B cell (primary cell): ENCODE measurements around the gene ARHGAP23. TPM values are rescaled to one million over a fixed set of nuclear protein-coding genes. Genes with fewer than 3 reads are reported as not detected.

Experiments used
- ATAC-seq: fragments of 200-7000 bp; cut with Tn5 transposase; one replicate; pipeline ENCODE4 v1.10.0; 2021; ENCODE audit warnings: low read depth, mild to moderate bottlenecking, moderate number of reproducible peaks, moderate library complexity
- CTCF ChIA-PET: fragments of 350-600 bp; sonication (Branson Sonifier 250); formaldehyde crosslinking; loops from one replicate; lab custom pipeline; 2021; ENCODE audit warnings: antibody characterized with exemption, inconsistent platforms; lab: Charles Lee
- POLR2A ChIA-PET: fragments of 350-600 bp; sonication (Branson Sonifier 250); formaldehyde crosslinking; loops from one replicate; lab custom pipeline; 2021; ENCODE audit warnings: antibody characterized with exemption; lab: Charles Lee
- DNase-seq: peaks from one replicate; pipeline ENCODE4 v3.0.0; 2013
- H2AFZ ChIP-seq: 2 replicates; pipeline ENCODE4 v1.6.1; 2012; ENCODE audit warnings: mild to moderate bottlenecking, low read depth, low read length; ENCODE audit not compliant: insufficient read depth, poor library complexity, severe bottlenecking
- H3K27ac ChIP-seq, 2 donors: 1 replicate in 1 of 2; 2 replicates in 1 of 2; pipeline ENCODE4 v1.5.1; 2012 to 2013; ENCODE audit warnings: low read length in 2 of 2, mild to moderate bottlenecking in 2 of 2, moderate library complexity in 1 of 2
- H3K27me3 ChIP-seq, 4 experiments: fragments of 200-600 bp in 1 of 4; sonication (generic) in 1 of 4; replicated peaks in 1 of 4; 1 replicate in 2 of 4; 2 replicates in 2 of 4; pipeline versions ENCODE4 v1.6.1 to v1.7.0; 2013 to 2016; ENCODE audit warnings: low read length in 3 of 4, mild to moderate bottlenecking in 2 of 4, mixed read lengths in 1 of 4, moderate library complexity in 1 of 4; ENCODE audit not compliant: insufficient read depth in 4 of 4, control insufficient read depth in 3 of 4; ENCODE audit errors: control extremely low read depth in 1 of 4
- H3K36me3 ChIP-seq, 2 experiments: replicated peaks in 1 of 2; 1 replicate in 1 of 2; 2 replicates in 1 of 2; pipeline versions ENCODE4 v1.6.1 to v1.7.1; 2013; ENCODE audit warnings: low read length in 1 of 2; ENCODE audit not compliant: insufficient read depth in 2 of 2, control insufficient read depth in 1 of 2; ENCODE audit errors: control extremely low read depth in 1 of 2, extremely low read depth in 1 of 2
- H3K4me1 ChIP-seq, 2 donors: fragments of 200-600 bp in 1 of 2; sonication (generic) in 1 of 2; 1 replicate in 1 of 2; 2 replicates in 1 of 2; pipeline versions ENCODE4 v1.5.1 to v1.6.1; 2013 to 2017; ENCODE audit warnings: low read length in 2 of 2; ENCODE audit not compliant: control insufficient read depth in 2 of 2, insufficient read depth in 2 of 2
- H3K4me2 ChIP-seq: replicated peaks from 2 replicates; pipeline ENCODE3; 2012; ENCODE audit warnings: mild to moderate bottlenecking, low read depth, low read length; ENCODE audit not compliant: poor library complexity, severe bottlenecking
- H3K4me3 ChIP-seq, 5 experiments: fragments of 200-600 bp in 1 of 5; sonication (generic) in 1 of 5; 1 replicate in 3 of 5; 2 replicates in 2 of 5; pipeline versions ENCODE4 v1.5.1 to v1.7.0; 2011 to 2016; ENCODE audit warnings: low read length in 4 of 5, mild to moderate bottlenecking in 4 of 5, low read depth in 2 of 5, control low read depth in 1 of 5, moderate library complexity in 1 of 5; ENCODE audit not compliant: insufficient read depth in 1 of 5; ENCODE audit errors: control extremely low read depth in 1 of 5, extremely low read depth in 1 of 5
- H3K79me2 ChIP-seq: fragments of 200-600 bp; sonication (generic); one replicate; pipeline ENCODE4 v1.6.0; 2016; ENCODE audit warnings: low read length; ENCODE audit not compliant: control insufficient read depth, insufficient read depth
- H3K9ac ChIP-seq: fragments of 200-600 bp; sonication (generic); 2 replicates; pipeline ENCODE4 v1.6.1; 2017; ENCODE audit warnings: mild to moderate bottlenecking, low read length, moderate library complexity
- H3K9me3 ChIP-seq, 3 donors: one replicate each; pipeline versions ENCODE4 v1.6.1 to v1.7.1; 2013; ENCODE audit warnings: low read length in 2 of 3; ENCODE audit not compliant: control insufficient read depth in 2 of 3, insufficient read depth in 1 of 3; ENCODE audit errors: control extremely low read depth in 1 of 3
- H4K20me1 ChIP-seq: 2 replicates; pipeline ENCODE4 v1.6.0; 2012; ENCODE audit warnings: mild to moderate bottlenecking, low read length; ENCODE audit not compliant: insufficient read depth, control insufficient read depth, poor library complexity, severe bottlenecking
- H3K27ac Mint-ChIP-seq: one replicate; pipeline ENCODE4 v1.8.0; 2021; ENCODE audit warnings: mixed read lengths
- H3K27me3 Mint-ChIP-seq: one replicate; pipeline ENCODE4 v1.8.0; 2021; ENCODE audit warnings: mixed read lengths
- H3K4me1 Mint-ChIP-seq: one replicate; pipeline ENCODE4 v1.8.0; 2021; ENCODE audit warnings: mixed read lengths
- H3K4me3 Mint-ChIP-seq: one replicate; pipeline ENCODE4 v1.8.0; 2021; ENCODE audit warnings: mixed read lengths
- H3K9me3 Mint-ChIP-seq: one replicate; pipeline ENCODE4 v1.8.0; 2022; ENCODE audit warnings: mixed read lengths; ENCODE audit not compliant: insufficient read depth
- EZH2 ChIP-seq: IDR thresholded peaks from 2 replicates; pipeline ENCODE4 v1.6.1; 2012; ENCODE audit warnings: borderline replicate concordance, low read depth, mild to moderate bottlenecking, moderate library complexity, low read length; ENCODE audit not compliant: insufficient read depth, poor library complexity, severe bottlenecking
- WGBS: methylation state at CpG from one replicate; pipeline ENCODE4 v1.1.5; 2013; ENCODE audit warnings: missing lambda C conversion rate; ENCODE audit not compliant: insufficient coverage; 5-methylcytosine and 5-hydroxymethylcytosine counted together
- intact Hi-C: fragments of 100-400 bp; cut with micrococcal nuclease; formaldehyde crosslinking; loops from one replicate; pipeline ENCODE4 v1.10.0; 2022
- polyA plus RNA-seq: library from polyadenylated mRNA; depleted of rRNA; stranded (reverse); fragments of >200 nt; gene quantifications from 2 replicates; pipeline ENCODE4 v1.2.3, GENCODE V29; 2012
- total RNA-seq, 2 donors: library from RNA; stranded (reverse); fragments of 120-200 nt in 1 of 2; gene quantifications; 1 replicate in 1 of 2; 2 replicates in 1 of 2; pipeline versions ENCODE4 v1.2.3 to v1.2.4, GENCODE V29; 2013 to 2022
- TF ChIP-seq, protein P1 (sequence below): fragments of 200-600 bp; IDR thresholded peaks from one replicate; pipeline ENCODE4 v1.8.0; 2022; ENCODE audit warnings: antibody characterized with exemption, mild to moderate bottlenecking

The ARHGAP23 gene
- total and polyA plus RNA-seq, 2 donors (not counting 1 experiment from before 2014, with no cell fraction given) = 0.07 to 0.12 TPM

DNA sequence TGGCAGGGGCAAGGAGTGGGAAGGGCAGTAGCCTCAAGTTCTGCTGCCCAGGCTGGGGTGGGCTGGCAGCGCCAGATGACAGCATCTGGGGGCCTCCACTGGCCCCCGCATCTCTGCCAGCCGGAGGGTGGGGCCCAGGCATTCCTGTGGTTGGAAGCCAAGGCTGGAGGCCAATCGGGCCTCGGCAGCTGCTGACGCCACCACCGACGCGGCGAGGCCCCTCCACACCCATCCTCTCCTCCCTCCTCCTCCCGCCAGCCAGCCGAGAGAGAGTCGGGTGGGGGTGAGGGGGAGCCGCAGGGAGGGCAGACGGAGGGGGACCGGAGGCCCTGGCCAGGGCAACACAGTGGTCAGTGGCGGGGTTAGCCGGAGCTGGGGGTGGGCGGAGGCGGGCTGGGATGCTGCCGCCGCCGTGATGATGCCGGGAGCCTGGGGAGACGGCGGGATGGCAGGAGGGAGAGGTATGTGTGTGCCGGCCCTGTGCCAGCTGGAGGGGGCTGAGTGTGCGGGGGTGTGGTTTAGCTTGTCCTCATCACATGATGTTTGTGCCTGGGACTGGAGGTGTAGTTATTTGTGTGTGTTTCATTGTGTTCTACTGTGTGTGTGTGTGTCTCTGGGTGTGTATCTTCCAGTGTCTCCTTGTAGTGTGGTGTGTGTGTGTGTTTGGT lies 36.6 kb downstream of the ARHGAP23 start:
- CTCF ChIA-PET = no interaction called here
- no peak overlapping the region for H3K4me2 ChIP-seq

More for the DNA sequence above, 36.6 kb downstream of the ARHGAP23 start:
- ATAC-seq (no peak), DNase-seq (no peak)
- H3K27ac Mint-ChIP-seq = no peak overlapping the region
- POLR2A ChIA-PET = no interaction called here
- H3K4me3 ChIP-seq = no peak overlapping the region
- H2AFZ ChIP-seq = no peak overlapping the region
- no peaks in the 10 kb centered on the region for H3K79me2 ChIP-seq
- peaks cover 16% of the 10 kb centered on the region for H3K27me3 Mint-ChIP-seq
- H3K4me1 ChIP-seq = no peaks in the 10 kb centered on the region
- no peak overlapping the region for H3K27ac ChIP-seq
- no peaks in the 10 kb centered on the region for H3K36me3 ChIP-seq
- H3K9ac ChIP-seq = no peak overlapping the region
- TF ChIP-seq, protein P1, sequence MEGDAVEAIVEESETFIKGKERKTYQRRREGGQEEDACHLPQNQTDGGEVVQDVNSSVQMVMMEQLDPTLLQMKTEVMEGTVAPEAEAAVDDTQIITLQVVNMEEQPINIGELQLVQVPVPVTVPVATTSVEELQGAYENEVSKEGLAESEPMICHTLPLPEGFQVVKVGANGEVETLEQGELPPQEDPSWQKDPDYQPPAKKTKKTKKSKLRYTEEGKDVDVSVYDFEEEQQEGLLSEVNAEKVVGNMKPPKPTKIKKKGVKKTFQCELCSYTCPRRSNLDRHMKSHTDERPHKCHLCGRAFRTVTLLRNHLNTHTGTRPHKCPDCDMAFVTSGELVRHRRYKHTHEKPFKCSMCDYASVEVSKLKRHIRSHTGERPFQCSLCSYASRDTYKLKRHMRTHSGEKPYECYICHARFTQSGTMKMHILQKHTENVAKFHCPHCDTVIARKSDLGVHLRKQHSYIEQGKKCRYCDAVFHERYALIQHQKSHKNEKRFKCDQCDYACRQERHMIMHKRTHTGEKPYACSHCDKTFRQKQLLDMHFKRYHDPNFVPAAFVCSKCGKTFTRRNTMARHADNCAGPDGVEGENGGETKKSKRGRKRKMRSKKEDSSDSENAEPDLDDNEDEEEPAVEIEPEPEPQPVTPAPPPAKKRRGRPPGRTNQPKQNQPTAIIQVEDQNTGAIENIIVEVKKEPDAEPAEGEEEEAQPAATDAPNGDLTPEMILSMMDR = no peak
- no peak for TF ChIP-seq EZH2
- no peaks in the 10 kb centered on the region for H4K20me1 ChIP-seq
- intact Hi-C loops = no loop called here
- H3K9me3 ChIP-seq = no peaks in the 10 kb centered on the region
- 94% methylated on average over 19 of the region's 28 CpGs for WGBS
- H3K4me1 Mint-ChIP-seq = no peaks in the 10 kb centered on the region
- H3K27me3 ChIP-seq = no peaks in the 10 kb centered on the region
- no peak overlapping the region for H3K4me3 Mint-ChIP-seq
- no peaks in the 10 kb centered on the region for H3K9me3 Mint-ChIP-seq
